ENCODE measurements around the gene KDM7A. TPM values are rescaled to one million over a fixed set of nuclear protein-coding genes. Genes with fewer than 3 reads are reported as not detected.

KDM7A gene
- total RNA-seq, 4 donors from 2014 or later = 15.0 to 26.3 (median 21.4) TPM

DNA sequence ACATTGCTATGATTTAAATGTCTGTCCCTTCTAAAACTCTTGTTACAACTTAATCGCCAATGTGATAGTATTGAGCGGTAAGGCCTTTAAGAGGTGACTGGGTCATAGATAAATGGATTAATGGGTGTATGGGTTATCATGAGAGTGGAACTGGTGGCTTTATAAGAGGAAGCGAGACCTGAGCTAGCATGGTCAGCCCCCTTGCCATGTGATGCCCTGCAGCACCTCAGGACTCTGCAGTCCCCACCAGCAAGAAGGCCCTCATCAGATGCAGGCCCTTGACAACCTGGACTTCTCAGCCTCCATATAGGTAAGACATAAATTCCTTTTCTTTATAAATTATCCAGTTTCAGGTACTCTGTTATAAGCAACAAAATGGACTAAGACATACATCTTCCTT is 129.6 kb downstream of the KDM7A start:
- H3K27me3 ChIP-seq = no peaks in the 10 kb centered on the region
- no peak for ATAC-seq
- no peaks in the 10 kb centered on the region for H3K9me3 ChIP-seq
- H3K4me1 ChIP-seq = no peaks in the 10 kb centered on the region
- WGBS, 2 donors (ENCODE audit: low coverage in 1 of 2) = 88 to 90% methylated on average over 2 of the region's 3 CpGs
- TF ChIP-seq POLR2AphosphoS5 (IDR thresholded peaks at IDR 0.05) (no peak), EP300 (IDR thresholded peaks at IDR 0.05) (no peak), POLR2A (IDR thresholded peaks at IDR 0.05) (no peak)
- TF ChIP-seq, protein P1, sequence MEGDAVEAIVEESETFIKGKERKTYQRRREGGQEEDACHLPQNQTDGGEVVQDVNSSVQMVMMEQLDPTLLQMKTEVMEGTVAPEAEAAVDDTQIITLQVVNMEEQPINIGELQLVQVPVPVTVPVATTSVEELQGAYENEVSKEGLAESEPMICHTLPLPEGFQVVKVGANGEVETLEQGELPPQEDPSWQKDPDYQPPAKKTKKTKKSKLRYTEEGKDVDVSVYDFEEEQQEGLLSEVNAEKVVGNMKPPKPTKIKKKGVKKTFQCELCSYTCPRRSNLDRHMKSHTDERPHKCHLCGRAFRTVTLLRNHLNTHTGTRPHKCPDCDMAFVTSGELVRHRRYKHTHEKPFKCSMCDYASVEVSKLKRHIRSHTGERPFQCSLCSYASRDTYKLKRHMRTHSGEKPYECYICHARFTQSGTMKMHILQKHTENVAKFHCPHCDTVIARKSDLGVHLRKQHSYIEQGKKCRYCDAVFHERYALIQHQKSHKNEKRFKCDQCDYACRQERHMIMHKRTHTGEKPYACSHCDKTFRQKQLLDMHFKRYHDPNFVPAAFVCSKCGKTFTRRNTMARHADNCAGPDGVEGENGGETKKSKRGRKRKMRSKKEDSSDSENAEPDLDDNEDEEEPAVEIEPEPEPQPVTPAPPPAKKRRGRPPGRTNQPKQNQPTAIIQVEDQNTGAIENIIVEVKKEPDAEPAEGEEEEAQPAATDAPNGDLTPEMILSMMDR (IDR thresholded peaks at IDR 0.05) = no peak
- no peak overlapping the region for H3K27ac ChIP-seq
- H3K4me3 ChIP-seq = no peak overlapping the region
- peaks cover 0 to 59% of the 10 kb centered on the region in 2 donors for H3K36me3 ChIP-seq

DNA sequence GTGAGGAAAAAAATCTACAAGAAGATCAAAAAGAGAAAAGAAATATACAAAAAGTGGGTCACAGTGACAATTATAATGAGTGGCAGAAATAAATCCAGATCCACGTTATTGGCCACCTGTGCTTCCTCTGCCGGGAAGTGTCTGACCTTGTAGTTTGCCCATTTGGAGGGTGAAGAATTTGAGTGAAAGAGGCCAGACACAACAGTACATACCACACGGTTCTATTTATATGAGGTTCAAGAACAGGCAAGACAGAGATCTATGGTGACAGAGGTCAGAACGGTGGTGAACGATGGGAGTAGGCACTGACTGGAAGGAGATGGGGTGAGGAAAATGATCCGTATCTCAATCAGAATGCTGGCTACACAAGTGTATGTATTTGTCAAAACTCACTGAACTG is 131.1 kb downstream of the KDM7A start:
- Histone ChIP-seq H3K36me3 (peaks cover 0 to 74% of the 10 kb centered on the region in 2 donors), H3K4me3 (no peak overlapping the region), H3K9me3 (no peaks in the 10 kb centered on the region), H3K4me1 (no peaks in the 10 kb centered on the region), H3K27me3 (no peaks in the 10 kb centered on the region), H3K27ac (no peak overlapping the region)
- TF ChIP-seq EP300 (IDR thresholded peaks at IDR 0.05) (no peak), POLR2AphosphoS5 (IDR thresholded peaks at IDR 0.05) (no peak), POLR2A (IDR thresholded peaks at IDR 0.05) (no peak)
- TF ChIP-seq, protein P1 (IDR thresholded peaks at IDR 0.05) = no peak
- no peak for ATAC-seq
- WGBS, 2 donors (ENCODE audit: low coverage in 1 of 2) = 55 to 58% methylated on average over 4 to 6 of the region's 6 CpGs

DNA sequence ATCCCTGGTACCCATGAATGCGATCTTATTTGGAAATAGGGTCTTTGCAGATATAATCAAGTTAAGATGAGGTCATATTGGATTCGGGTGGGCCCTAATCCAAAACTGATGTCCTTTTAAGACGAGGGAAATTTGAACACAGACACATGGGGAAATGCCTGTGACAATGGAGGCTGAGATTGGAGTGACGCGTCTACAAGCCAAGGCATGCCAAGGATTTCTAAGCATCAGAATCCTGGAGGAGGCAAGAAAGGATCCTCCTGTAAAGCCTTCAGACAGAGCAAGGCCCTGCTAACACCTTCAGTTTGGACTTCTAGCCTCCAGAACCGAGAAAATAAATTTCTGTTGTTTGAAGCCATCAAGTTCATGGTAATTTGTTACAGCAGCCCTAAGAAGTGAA is 132.5 kb downstream of the KDM7A start:
- peaks cover 0 to 88% of the 10 kb centered on the region in 2 donors for H3K36me3 ChIP-seq
- WGBS, 2 donors (ENCODE audit: low coverage in 1 of 2) = 91 to 92% methylated on average over 6 of the region's 6 CpGs

DNA sequence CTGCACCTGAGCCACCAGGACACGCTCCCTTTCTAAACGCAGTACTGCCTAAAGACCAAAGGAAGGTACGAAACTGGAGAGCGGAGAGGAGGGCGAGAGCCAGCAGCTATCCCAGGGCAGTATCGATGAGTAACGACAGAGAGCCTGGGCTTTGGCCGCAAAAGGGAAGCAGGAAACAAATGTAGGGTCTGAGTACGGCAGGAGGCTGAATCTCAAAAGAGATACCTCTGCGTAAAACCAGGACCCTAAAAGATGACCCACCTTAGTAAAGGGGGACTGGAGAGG is 134.5 kb downstream of the KDM7A start:
- ATAC-seq = no peak
- 88 to 94% methylated on average over 4 to 8 of the region's 10 CpGs for WGBS, 2 donors (ENCODE audit: low coverage in 1 of 2)
- H3K4me3 ChIP-seq = no peak overlapping the region
- peaks cover 0 to 96% of the 10 kb centered on the region in 2 donors for H3K36me3 ChIP-seq
- H3K4me1 ChIP-seq = no peaks in the 10 kb centered on the region
- TF ChIP-seq EP300 (IDR thresholded peaks at IDR 0.05) (no peak), POLR2A (IDR thresholded peaks at IDR 0.05) (no peak), POLR2AphosphoS5 (IDR thresholded peaks at IDR 0.05) (no peak)
- TF ChIP-seq, protein P1 (IDR thresholded peaks at IDR 0.05) = no peak
- no peaks in the 10 kb centered on the region for H3K9me3 ChIP-seq
- no peaks in the 10 kb centered on the region for H3K27me3 ChIP-seq
- no peak overlapping the region for H3K27ac ChIP-seq

More for the DNA sequence above, 132.5 kb downstream of the KDM7A start:
- Histone ChIP-seq H3K9me3 (no peaks in the 10 kb centered on the region), H3K4me1 (no peaks in the 10 kb centered on the region), H3K27me3 (no peaks in the 10 kb centered on the region), H3K27ac (no peak overlapping the region), H3K4me3 (no peak overlapping the region)
- no peak for ATAC-seq
- TF ChIP-seq POLR2A (IDR thresholded peaks at IDR 0.05) (no peak), POLR2AphosphoS5 (IDR thresholded peaks at IDR 0.05) (no peak), EP300 (IDR thresholded peaks at IDR 0.05) (no peak)
- TF ChIP-seq, protein P1 (IDR thresholded peaks at IDR 0.05) = no peak

DNA sequence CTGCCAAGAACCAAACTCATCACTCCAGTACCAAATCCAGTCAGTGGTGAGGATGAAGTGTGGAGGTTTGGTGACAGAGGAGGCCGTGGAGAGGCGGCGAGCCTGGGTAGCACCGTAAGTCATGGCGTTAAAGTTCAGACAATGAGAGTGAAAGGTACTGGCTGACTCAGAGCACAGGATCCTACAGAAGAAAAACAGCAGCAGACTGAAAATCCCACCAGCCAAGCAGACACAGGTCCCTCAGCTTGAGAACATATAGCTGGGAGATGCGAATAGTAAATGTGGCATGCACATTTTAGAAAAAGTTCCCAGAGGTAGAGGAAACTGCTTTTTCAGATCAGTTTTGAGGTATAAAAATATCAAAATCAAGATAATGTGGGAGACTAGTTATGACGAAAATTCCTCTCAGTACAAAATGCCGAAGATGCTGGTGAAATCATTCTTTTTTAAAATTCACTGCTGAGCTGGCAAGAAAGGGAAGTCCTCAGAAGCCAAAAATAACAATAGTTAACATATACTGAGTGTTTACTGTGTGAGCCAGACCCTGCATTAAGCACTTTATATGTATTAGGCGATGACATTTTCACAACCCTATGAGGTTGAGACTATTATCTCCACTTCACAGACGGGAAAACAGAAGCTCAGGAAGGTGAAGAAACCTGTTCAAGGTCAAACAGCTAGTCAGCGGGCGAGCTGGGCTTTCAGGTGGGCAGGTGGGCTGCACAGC is 135.0 kb downstream of the KDM7A start:
- WGBS, 2 donors (ENCODE audit: low coverage in 1 of 2) = 87 to 88% methylated on average over 6 to 12 of the region's 12 CpGs
- peaks cover 0 to 97% of the 10 kb centered on the region in 2 donors for H3K36me3 ChIP-seq
- no peaks in the 10 kb centered on the region for H3K4me1 ChIP-seq
- H3K4me3 ChIP-seq = no peak overlapping the region
- no peaks in the 10 kb centered on the region for H3K27me3 ChIP-seq
- no peak overlapping the region for H3K27ac ChIP-seq
- no peaks in the 10 kb centered on the region for H3K9me3 ChIP-seq
- no peak for ATAC-seq
- TF ChIP-seq POLR2AphosphoS5 (IDR thresholded peaks at IDR 0.05) = no peak
- no peak for TF ChIP-seq EP300 (IDR thresholded peaks at IDR 0.05)
- TF ChIP-seq, protein P1 (IDR thresholded peaks at IDR 0.05) = no peak
- no peak for TF ChIP-seq POLR2A (IDR thresholded peaks at IDR 0.05)
